Measurements from ENCODE around the gene LRRC32.
"Not testable (repeated sequence)": the region's sequence is repeated elsewhere in the genome, so short reads cannot be mapped to it uniquely, and the experiment has no call there.

Gene LRRC32

GRCh38 chr11:76612226-76612625 is 58.3 kb downstream of the LRRC32 start:
- DNase-seq (ENCODE audit: low spot score), result no peak

GRCh38 chr11:76610871-76611475 is 59.6 kb downstream of the LRRC32 start:
- DNase-seq (ENCODE audit: low spot score), result no peak

GRCh38 chr11:76610371-76610770 is 60.2 kb downstream of the LRRC32 start:
- no peak for DNase-seq (ENCODE audit: low spot score)

DNA sequence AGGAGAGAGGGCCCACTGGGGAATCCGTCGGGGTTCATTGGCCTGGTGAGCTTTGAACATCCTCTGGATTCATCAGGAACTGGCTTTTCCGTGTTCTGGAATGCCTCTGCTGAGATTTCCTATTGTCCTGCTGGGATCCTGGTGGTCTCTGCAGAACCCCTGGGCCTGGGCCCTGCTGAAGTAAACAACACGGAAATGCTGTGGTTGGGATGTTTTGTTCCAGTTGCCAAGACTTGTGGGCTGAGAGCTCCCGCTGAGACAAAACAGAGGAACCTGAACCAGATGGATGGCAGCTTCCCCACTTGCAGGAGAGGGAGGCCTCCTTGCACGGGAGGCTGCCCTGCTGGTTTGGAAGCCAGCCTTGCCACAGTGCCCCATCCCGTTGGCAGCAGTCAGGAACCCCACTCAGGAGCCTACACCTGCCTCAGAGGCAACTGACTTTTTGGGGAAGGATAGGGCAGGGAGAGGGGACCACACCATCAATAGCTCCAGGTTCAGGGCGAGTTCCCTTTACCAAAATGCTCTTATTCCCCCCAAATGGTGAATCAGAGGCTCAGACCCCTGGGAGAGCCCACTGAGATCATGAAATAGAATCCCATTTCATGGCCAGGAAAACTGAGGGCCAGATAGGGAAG is 60.7 kb downstream of the LRRC32 start:
- DNase-seq (ENCODE audit: low spot score), result no peak

DNA sequence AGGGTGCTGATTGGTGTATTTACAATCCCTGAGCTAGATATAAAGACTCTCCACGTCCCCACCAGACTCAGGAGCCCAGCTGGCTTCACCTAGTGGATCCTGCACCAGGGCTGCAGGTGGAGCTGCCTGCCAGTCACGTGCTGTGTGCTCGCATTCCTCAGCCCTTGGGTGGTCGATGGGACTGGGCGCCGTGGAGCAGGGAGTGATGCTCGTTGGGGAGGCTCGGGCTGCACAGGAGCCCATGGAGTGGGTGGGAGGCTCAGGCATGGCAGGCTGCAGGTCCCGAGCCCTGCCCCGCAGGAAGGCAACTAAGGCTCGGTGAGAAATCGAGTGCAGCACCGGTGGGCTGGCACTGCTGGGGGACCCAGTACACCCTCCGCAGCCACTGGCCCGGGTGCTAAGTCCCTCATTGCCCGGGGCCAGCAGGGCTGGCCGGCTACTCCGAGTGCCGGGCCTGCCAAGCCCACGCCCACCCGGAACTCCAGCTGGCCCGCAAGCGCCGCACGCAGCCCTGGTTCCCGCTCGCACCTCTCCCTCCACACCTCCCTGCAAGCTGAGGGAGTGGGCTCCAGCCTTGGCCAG is 61.6 kb downstream of the LRRC32 start:
- not testable (repeated sequence) for DNase-seq (ENCODE audit: low spot score)

DNA sequence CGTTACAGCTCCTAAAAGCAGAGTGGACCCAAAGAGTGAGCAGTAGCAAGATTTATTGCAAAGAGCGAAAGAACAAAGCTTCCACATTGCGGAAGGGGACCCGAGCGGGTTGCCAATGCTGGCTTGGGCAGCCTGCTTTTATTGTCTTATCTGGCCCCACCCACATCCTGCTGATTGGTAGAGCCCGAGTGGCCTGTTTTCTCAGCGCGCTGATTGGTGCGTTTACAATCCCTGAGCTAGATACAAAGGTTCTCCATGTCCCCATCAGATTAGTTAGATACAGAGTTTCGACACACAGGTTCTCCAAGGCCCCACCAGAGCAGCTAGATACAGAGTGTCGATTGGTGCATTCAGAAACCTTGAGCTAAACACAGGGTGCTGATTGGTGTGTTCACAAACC is 62.3 kb downstream of the LRRC32 start:
- not testable (repeated sequence) for DNase-seq (ENCODE audit: low spot score)

Measured in CD4-positive, alpha-beta T cell treated with Interleukin-6 at 100 ng/mL for 8 hours (primary cell).